Measurements from ENCODE around the gene SIRT2.

The SIRT2 gene

DNA sequence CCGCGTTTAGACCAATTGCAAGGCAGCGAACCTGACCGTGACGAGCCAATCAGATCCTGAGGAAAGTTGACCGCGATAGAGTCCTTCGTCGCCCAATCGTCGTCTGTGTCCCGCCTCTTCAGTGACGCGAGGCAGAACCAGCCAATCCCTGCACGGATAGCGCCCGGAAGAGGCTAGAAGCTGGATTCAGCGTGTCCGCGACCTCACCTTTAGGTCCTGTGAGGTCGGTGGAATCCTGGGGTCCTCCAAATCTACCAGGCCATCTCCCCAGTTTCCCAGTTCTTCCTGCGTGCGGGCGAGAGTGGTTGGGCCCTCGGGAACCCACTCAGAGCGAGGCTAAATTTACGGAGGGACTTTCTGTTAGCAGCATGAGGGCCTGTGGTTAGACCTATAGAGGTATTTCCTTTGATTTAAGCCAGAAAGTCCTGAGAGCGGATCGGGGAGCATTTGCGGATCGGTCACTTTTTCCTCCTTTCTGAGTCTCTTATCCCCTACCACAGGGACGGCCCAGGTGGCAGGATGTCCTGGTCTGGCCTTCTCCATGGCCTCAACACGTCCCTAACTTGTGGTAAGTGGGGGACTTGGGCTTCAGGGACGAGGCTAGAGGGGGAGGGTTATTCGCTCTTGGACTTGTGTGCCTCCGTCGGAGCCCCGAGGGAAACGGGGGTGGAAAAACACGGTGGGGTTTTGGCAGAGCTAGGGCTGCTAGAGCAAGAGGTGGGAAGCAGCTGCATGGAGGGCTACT, 31.5 kb upstream of the SIRT2 start, which contains the start of gene MRPS12:
Gene MRPS12, plus strand, starts transcription at position 169 of the 745 bp plus-strand sequence. Its CDS starts 351 bp downstream, at position 520.
- DNase-seq (ENCODE audit: low spot score) = peak; percentile 100
- TF ChIP-seq, protein P1, sequence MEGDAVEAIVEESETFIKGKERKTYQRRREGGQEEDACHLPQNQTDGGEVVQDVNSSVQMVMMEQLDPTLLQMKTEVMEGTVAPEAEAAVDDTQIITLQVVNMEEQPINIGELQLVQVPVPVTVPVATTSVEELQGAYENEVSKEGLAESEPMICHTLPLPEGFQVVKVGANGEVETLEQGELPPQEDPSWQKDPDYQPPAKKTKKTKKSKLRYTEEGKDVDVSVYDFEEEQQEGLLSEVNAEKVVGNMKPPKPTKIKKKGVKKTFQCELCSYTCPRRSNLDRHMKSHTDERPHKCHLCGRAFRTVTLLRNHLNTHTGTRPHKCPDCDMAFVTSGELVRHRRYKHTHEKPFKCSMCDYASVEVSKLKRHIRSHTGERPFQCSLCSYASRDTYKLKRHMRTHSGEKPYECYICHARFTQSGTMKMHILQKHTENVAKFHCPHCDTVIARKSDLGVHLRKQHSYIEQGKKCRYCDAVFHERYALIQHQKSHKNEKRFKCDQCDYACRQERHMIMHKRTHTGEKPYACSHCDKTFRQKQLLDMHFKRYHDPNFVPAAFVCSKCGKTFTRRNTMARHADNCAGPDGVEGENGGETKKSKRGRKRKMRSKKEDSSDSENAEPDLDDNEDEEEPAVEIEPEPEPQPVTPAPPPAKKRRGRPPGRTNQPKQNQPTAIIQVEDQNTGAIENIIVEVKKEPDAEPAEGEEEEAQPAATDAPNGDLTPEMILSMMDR (conservative IDR thresholded peaks at IDR 0.05; ENCODE audit: low read depth) = no peak
- peak within 1 kb of the TSS; percentile 89 for H3K27ac ChIP-seq
- ChIA-PET POLR2A (ENCODE audit: low non-redundant PET) (interaction anchor here (0.5 to 1.6 kb wide), 4 partner anchors 9 to 82 kb away, joined by 3 to 4 read pairs (median 3); no protein-coding TSS in a partner anchor), CTCF (interaction anchor here (0.5 to 1.5 kb wide), 10 partner anchors 12 to 528 kb away, joined by 3 to 9 read pairs (median 3); partner anchors contain the start of gene FAM98C)

DNA sequence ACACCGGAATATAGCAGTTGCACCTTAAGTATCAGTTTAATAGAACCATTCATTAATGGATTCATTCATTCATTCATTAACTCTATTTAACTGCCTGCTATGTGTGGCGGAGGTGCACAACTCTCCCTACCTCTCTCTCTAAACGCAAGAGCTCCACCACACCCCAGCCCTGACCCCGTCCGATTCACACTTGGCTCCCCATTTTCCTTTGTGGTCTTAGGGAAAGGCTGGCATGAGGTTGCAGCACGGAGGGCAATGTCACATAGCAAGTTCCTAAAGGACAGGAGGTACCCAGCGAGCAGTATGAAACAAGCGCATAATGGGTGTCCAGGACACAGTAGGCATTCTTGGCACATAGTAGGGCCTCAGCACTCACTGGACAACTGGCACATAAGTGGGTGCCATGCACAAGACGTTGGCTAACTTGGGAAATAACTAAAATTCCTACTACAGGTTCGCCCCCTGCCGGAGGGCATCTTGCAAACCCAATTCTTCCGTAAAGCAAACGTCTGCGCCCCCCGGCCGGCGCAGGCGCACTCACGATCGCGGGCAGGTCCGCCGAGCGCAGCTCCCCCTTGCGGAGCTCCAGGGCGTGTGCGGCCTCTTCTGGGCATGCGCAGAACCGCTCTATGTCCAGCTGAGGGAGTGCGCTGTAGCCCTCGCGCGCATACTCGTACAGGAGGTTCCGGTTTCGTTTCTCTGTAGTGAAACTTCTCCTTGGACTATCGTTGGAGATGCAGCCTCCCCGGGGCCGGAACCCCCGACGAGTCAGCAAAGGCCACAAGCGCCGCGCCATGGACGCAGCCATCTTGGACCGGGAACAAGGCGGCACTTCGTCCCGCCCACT, 30.7 kb upstream of the SIRT2 start, which contains the start of gene SARS2:
Gene SARS2, minus strand, starts transcription at position 835 of the 847 bp plus-strand sequence. Its CDS starts 27 bp downstream, at position 808.
- peak within 1 kb of the TSS; percentile 89 for H3K27ac ChIP-seq
- DNase-seq (ENCODE audit: low spot score) = peak; percentile 98
- TF ChIP-seq, protein P1 (conservative IDR thresholded peaks at IDR 0.05; ENCODE audit: low read depth) = peak; percentile 99
- ChIA-PET POLR2A (ENCODE audit: low non-redundant PET) (interaction anchor here (0.5 to 1.6 kb wide), 5 partner anchors 10 to 81 kb away, joined by 3 to 8 read pairs (median 3); partner anchors contain the start of genes NFKBIB and SIRT2), CTCF (interaction anchor here (0.6 to 1.6 kb wide), 8 partner anchors 11 to 527 kb away, joined by 3 to 9 read pairs (median 4); partner anchors contain the start of gene FAM98C)

DNA sequence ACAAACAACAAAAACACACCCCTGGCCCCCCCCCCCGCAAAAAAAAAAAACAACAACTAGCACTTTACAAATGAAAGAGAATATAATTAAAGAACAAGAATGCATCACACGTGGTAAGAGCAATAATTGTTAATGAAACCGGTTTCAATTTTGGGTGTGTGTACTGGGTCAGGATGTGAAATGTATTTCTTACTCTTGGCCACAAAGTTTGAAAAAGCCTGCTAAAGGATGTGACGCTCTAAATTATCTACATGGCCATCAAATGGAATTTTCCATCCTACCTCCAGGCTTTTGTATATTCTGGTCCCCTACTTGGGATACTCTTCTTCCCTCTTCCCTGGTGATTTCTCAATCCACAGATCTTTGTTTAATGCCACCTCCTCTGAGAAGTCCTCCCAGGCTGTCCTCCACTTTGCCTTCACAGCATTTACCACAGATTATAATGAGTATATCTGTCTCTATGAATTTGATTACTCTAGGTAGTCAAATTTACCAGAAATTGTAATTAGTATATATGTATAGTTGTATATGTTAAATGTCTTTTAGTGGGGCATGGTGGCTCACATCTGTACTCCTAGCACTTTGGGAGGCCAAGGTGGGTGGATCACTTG, 29.1 kb upstream of the SIRT2 start:
- POLR2A ChIA-PET (ENCODE audit: low non-redundant PET) = no interaction called here
- no peak overlapping the region for H3K27ac ChIP-seq
- DNase-seq (ENCODE audit: low spot score) = no peak
- CTCF ChIA-PET = no interaction called here
- TF ChIP-seq, protein P1 (conservative IDR thresholded peaks at IDR 0.05; ENCODE audit: low read depth) = no peak

DNA sequence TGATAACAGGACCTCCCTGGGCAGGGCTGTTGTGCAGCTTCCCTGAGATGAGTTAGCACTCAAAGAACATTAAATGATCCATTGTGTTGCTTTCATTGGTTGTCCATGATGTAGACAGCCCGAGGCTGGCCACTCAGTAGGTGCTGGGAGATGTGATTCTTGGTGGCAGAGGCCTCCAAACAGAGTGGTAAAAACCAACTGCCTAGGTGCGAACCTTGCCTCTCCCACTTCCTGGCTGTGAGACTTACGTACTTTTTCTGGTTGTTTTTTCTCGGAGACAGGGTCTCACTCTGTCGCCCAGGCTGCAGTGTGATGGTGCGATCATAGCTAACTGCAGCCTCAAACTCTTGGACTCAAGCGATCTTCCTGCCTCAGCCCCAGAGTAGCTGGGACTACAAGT, 25.0 kb upstream of the SIRT2 start:
- POLR2A ChIA-PET (ENCODE audit: low non-redundant PET) = no interaction called here
- no peak for DNase-seq (ENCODE audit: low spot score)
- TF ChIP-seq, protein P1 (conservative IDR thresholded peaks at IDR 0.05; ENCODE audit: low read depth) = no peak
- CTCF ChIA-PET = interaction anchor here (0.6 kb wide), 1 partner anchor 475 kb away, joined by 3 read pairs; no protein-coding TSS in a partner anchor
- no peak overlapping the region for H3K27ac ChIP-seq

DNA sequence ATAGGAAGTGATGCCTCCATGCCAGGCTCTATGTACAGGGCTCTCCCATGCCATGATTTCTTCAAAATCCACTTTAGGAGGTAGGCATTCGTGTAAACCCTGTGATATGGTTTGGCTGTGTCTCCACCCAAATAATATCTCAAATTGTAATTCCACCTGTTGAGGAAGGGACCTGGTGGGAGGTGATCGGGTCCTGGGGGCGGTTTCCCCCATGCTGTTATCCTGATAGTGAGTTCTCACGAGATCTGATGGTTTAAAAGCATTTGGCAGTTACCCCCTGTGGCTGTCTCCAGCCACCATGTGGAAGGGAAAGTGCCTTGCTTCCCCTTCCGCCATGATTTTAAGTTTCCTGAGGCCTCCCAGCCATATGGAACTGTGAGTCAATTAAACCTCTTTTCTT, 23.1 kb upstream of the SIRT2 start:
- ChIA-PET CTCF (interaction anchor here (0.6 kb wide), 1 partner anchor 96 kb away, joined by 3 read pairs; no protein-coding TSS in a partner anchor), POLR2A (ENCODE audit: low non-redundant PET) (no interaction called here)
- TF ChIP-seq, protein P1 (conservative IDR thresholded peaks at IDR 0.05; ENCODE audit: low read depth) = no peak
- no peak for DNase-seq (ENCODE audit: low spot score)
- no peak overlapping the region for H3K27ac ChIP-seq

Data from RWPE1 (cell line).